GM19372 (cell line): Measurements from ENCODE around the gene GDF9.

Experiments
- ATAC-seq: cut with Tn5 transposase; IDR thresholded peaks from one replicate; pipeline ENCODE4 v1.9.1; 2021; ENCODE audit warnings: mild to moderate bottlenecking, low read depth, moderate library complexity; ENCODE audit not compliant: unreplicated experiment

Gene GDF9

DNA sequence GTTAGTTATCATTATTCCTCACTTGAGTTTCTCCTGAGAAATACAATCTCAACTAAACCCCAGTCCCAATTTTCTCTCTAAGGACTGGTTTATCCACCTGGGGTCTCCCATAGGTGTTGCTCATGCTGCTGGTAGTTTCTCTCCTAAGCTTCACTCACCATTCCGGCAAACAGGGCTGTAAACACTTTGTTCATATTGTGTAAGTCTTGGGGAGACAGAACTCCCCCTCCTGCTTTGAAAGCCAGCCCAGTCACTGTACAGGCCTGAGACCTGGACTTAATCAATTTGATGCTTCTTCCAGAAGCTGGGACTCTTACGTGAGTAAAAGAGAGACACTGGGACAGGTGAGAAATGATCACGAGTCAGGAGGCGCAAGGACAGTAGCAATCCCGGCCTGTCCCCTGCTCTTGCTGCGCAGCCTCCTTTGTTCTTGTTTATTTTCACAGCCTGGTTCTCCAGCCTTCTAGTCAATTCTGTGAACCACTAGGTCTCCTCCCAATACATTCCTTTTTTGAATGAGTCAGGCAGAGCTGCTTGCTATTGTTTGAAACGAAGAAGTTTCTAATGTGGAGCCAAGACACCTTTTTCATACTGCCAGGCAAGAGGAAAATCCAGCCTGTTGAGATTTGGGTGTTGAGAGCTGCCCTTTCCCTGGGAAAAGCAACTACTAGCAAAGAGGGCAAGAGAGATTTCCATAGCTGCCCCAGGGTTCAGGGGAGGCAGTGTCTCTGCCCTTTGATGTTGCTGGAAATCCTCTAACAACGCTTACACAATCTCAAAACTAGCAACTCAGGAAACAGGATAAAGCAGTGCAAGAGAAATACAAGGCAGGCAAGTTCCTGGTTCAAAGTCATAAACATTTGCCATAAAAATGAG, 26.6 kb downstream of the GDF9 start:
- ATAC-seq: no peak

DNA sequence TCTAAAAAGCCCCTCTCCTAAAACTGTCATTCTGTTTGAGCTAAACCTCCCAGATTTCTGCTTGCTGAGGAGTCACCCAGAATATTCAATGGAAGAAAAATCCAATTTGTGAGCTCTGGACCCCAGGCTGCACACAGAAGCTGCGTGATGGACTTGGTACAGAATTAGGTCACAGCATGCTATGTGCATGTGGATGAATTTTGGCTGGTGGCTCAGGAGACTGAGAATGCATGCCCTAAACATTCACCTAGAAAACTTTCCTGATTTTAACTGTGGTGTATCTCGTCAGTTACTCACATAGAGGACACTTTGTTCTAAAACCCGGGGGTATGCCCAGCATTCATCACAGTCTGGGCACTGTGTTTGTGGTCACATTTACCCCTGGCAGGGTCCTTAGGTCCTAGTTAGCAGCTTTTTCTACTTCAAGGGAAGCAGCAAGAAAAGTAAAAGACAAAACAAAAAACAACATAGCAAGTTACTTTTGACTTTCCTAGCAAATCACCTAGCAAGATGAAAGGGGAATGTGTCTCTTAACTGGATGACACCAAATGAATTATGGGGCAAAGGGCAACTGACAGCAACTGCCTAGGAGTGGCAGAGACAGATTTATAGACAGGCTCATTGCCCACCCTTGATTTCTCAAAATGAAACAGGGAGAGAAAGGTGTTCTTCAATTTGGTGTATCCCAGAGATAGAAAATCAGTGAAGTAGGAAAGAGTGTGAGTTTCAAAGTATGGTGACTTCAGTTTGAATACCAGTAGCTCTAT, 27.6 kb downstream of the GDF9 start:
- ATAC-seq: no peak

DNA sequence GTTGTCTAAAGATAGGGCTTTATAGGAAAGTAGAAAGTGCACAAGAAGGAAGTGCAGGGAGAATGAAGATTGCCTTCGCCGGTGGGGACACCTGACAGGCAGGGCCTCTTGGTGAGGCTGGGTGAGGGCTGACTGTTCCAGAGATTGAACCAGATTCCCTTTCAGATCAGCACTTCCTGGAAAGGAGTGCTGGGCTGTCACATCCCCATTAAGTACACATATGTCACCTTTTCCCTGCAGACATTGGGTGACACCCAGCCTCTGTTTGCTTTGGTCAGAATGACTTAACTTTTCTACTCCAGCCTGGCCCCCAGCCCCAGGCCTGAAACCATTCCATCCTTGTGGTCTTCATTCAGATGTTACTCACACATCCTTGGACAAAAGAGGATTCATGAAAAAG, 28.4 kb downstream of the GDF9 start:
- ATAC-seq: no peak

DNA sequence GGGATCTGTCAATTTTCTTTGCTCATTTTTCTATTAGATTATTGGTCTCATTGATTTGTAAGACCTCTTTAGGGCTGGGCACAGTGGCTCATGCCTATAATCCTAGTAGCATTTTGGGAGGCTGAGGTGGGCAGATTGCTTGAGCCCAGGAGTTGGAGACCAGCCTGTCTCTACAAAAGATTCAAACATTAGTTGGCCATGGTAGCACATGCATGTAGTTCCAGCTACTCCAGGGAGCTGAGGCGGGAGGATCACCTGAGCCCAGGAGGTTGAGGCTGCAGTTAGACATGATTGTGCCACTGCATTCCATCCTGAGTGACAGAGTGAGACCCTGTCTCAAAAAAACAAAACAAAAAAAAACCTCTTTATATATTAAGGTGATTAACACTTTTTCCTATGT, 29.4 kb downstream of the GDF9 start:
- no peak for ATAC-seq

DNA sequence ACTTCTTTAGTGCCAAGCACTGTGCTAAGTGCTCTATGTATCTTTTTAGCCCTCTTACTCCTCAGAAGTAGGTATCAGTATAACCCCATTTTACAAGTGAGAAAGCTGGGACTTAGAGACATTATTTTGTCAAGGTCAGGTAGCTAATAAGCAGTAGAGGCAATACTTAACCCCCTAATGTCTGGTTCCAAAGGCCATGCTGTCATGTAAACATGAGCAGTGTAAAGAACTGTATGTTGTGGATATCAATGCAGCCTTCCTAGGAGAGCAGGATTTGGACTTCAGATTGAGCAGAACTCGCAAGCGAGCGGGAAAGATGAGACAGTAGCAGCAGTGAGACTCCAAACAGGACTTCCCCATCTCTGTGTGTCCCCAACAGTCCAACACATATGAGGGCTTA, 32.2 kb downstream of the GDF9 start:
- no peak for ATAC-seq

DNA sequence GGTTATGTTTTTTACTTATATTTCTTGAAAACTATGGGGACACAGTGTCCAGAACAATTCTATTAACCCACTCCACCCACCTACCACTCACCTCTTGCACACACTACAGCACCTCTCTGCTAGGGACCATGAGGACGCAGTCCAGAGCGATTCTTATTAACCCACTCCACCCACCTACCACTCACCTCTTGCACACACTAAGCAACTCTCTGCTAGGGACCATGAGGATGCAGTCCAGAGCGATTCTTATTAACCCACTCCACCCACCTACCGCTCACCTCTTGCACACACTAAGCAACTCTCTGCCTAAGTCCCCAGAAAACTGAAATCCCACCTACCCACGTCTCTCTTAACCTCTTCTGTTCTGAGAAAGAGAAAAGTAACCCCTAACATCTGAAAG, 33.7 kb downstream of the GDF9 start:
- ATAC-seq: no peak

DNA sequence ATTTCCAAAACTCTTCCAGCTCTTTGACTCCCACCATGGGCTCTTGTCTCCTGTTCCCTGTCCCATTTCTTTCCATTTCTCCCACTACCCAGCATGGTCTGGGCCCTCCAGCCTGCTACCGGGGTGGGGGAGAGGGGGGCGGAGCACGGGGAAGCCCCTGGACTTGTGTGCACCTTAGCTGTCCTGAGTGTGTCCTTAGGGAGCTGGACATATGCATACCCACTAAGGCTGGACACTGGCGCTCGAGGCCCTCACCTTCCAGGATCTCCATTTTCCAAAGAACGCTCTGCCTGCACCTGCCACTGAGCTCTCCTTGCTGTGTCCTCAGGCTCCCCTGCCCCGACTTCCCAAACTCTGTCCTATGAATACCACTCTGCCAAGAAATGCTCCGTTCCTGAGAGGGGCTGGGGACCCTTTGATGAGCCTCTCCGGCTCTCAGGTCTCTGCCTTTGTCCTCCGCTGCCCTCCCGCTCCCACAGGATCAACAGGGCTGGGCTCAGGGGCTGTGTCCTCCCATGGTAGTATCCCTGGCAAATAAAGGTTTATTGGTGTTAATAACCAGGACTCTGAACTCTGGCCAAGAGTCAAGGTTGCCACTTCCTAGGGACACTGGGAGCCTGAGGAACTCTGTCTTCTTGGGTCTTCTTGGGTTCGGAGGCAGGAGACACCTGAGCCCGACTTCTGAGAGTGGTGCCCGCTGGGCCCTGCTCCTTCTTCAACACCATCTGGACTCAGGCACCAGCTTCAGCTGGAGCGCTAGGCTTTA, 35.0 kb downstream of the GDF9 start:
- ATAC-seq: no peak

DNA sequence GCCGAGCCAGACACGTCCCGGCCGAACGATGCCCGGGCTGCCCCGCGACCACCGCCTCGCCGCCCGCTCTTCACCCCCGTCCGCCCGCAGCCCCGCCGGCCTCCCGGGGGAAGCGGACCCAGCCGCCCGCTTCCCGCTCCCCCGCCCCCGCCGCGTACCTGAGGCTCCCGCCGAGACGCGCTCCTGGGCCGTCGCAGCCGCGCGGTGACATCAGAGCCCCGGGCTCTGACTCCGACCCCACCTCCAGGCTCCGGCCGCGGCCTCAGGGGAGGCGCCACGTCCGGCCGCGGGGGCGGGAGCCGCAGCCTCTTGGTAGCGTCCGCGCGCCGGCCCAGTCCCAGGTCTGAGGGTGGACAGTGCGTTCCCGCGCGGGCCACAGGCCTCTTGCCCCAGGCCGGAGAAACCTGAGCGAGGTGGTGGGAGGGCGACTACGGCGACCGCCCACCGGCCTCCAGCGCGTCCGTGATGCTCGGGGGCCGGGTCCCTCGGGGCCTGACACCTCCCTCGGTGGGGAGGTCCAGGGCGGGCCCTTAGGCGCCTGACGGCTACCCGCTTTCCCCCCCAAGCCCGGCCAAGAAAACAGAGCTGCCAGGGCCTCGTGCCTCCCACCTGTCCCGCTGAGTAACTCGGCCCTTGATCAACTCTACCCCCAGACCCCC, 35.7 kb downstream of the GDF9 start, which contains the start of gene SHROOM1:
Gene SHROOM1 (minus strand): TSS at position 212 of the 659 bp plus-strand sequence. CDS start 4,507 bp downstream, outside the sequence.
- peak; percentile 70 for ATAC-seq

DNA sequence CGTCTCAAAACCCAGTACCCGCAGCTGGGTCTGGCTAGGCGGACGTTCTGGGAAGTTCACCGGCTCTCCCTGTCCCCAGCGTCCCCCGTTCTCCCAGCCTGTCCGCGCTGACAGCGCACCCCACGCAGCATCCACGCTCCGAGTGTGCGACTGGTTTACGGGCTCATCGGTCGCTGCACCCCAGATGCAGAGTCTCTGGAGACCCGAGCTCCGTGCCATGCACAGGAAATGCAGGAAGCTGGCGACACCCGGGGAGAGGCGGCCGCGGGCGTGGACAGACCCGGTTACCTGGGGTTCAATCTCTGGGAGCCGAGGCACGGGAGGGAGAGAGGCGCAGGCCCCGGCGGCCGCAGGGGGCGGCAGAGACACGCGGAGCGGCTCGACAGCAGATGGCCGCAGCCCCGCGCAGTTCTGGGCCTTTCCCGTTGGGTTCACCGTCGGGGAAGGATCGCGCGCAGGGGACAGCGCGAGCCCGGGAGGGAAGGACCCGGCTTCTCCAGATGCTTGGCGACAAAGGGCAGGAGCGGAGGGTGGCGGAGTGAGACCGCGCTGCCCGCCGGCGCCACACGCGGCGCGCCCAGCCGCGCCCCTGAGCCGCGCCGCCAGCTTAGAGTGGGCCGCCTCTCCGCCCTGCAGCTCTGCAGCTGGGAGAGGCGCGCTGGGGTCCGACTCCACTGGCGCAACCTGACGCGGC, 36.4 kb downstream of the GDF9 start:
- peak; percentile 68 for ATAC-seq

DNA sequence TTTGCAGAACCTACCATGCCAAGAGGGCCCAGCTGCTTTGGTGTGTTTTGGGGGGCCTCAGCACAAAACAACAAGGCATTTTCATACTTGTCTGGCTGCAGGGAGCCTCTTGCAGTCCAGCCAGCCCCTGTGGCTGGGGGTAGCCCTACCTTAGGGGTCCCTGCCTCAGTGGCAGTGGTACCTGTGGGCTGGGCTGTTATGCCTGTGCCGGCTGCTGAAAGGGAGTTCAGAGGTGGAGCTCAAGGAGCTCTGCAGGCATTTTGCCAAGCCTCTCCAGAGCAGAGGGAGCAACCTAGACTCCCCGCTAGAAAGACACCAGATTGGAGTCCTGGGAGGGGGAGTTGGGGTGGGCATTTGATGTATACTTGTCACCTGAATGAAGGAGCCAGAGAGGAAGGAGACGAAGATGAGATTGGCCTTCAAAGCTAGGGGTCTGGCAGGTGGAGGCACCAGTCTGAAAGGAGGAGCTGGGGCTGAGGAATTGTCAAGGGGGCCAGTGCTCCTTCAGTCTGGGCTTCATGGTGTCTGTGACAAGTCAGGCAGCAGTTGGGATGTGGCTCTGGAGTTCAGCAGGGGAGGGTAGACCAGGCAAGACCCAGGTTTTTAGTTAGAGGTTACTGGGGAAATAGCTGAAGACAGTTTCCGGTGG, 37.3 kb downstream of the GDF9 start:
- no peak for ATAC-seq

DNA sequence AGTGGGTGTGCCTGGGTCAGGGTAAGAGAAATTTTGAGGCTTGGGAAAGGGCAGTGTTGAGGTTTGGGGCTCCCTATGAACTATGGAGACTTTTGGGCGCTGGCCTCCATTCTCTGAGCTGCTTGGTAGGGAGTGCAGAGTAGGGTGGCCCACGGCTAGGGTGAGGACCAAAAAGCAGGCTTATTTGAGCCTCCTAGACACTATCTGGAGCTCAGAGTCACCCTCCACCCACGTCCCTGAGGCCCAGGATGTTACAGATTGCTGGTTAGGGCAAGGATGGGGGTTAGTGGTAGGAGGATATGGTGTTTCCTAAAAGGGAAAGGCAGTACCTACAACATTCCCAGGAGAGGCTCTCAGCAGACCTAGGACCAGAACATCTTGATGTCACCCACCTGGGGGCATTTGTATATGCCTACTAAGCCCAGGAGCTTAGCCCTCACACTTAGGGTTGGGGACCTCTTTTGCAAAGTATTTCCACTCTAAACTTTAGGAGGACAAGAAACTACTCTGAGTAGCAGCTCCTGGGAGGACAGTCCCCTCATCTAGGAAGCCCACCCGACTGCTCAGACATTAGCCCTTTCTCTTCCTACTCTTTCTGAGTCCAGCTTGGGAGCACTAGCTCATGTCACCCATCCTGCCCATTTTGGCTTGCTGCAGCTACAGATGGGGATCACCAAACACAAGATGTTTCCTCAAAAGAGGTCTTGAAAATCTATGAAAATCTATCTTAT, 38.2 kb downstream of the GDF9 start:
- ATAC-seq: no peak

DNA sequence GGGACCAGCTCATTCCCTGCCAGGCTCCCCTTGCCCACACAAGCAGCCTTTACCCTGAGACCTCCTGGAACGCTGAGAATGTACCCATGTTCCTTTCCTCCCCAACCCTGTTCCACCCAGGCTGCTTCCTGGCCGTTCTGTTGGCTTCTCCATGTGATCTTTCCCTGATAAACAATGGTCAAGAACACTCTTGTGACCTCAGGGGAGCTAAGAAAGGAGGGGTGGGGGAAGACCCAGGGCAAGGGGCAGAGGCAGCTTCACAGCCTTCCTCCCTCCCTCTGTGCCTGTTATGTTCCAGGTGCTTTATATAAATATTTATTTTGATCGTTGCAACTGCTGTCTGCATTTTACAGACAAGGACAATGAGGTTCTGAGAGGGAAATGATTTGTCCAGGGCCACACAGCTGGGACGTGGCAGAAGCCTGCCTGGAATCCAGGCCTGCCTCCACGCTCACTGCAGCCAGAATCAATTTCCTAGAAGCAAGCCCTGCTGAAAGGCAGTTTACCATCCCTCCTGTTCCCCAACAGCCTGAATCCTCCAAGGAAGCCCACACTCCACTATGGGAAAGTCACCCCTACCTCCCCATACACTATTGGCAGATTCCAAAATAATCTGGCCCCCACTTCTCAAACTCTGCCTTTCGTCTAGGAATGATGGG, 39.7 kb downstream of the GDF9 start:
- no peak for ATAC-seq

DNA sequence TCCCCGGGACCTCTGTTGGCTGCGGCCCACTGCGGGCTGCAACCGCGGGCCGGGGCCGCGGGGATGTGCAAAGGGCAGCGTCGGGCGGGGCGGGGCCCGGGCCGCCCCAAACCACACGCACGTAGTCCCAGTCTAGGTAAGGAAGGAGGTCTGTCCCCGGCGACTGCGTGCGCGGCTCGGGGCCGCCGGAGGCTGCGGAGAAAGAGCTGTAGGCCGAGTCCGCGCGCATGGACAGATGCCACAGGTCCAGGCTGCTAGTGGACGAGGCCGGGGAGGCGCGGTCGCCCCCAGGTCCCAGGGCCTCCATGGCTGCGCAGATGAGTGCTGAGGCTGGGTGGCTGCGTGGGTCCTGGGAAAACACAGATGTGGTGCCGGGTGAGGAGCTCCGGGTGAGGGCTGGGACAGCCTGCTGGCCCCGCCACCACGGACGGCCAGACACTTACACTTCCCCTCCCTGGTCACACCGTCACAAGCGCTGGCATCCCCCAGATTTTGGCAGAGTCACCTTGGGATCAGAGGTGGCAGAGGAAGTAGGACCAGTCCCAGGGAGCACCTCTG, 40.4 kb downstream of the GDF9 start:
- no peak for ATAC-seq

DNA sequence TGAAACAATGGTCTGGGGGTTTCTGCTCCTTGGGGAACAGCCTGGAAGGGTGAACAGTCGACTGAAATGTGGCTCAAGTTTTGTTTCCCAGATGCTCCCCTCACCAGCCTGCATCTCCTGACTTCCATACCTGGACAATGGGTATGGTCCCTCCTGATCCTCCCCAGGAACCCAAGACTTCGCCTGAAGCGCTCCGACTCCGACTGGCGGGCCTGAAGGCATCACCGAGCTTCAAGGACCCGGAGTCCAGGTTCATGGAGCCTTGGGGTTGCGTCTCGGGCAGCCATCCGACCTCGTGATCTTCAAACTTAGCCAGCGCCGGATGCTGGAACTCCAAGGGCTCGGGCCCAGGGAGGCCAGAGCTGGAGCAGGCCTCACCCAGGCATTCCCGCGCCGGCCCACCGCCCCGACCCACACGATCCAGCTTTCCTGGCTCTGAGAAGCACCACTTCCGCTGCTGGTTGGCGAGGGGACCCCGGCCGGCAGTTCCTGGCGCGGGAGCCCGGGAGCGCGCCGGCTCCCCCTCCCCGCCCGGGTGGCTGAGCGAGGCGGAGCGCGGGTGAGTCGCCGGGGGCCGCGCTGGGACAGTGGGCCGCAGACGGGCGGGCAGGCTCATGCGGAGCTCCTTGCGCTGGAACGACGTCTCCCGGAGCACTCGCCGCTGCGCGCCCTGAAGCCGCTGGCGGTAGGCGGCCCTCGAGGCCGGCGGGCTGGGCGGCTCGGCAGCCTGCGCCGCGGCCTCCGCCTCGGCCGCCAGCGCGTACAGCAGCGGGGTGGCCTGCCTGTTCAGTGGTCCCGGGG, 41.0 kb downstream of the GDF9 start:
- ATAC-seq: no peak

DNA sequence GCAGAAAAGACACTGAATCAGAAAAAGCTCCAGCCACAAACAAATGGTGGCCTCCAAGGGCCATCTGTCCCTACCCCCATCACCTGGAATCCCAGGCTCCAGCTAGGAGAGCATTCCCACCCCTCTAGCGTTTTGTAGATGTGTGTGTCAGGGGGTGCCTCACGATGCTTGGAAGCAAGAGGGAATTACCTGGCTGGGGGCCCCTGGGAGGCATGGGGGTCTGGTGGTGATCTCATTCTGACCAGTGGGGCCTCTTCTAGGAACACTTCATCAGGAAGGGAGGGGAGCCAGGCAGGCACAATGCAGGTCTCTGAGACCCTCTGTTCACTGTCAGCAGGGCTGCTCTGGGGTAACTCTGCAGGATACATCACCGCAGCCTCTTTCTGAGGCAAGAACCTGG, 41.8 kb downstream of the GDF9 start:
- ATAC-seq: no peak

DNA sequence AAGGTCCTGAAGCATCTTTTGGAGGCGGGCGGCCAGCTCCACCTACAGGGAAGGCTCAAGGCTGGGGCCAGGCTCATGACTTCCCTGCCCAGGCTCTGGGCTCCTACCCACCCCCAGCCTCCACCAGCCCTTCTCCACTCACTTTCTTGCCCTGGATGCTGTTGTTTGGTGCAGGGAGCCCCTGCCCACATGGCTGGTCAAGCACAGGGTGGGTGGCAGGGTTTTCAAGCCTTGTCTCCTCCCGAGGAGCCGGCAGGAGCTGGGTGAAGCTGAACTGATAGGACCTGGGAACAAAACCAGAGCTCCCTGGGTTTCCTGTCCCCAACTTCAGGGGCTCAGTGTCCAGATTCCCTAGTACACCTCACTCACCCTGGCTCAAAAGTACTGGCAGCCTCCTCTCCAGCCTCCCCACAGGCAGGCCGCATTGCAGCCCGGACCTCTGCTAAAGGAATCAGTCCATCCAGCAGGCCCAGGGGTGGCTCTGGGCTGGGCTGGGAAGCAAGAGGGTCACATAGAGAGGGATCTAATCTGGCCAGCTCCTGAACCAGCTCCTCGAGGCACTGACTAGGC, 42.7 kb downstream of the GDF9 start:
- no peak for ATAC-seq
